HAP-1 (cell line): ENCODE measurements around the gene FAM47A.

ENCODE experiments used
- DNase-seq, 2 experiments: peaks; one replicate each; pipeline ENCODE4 v3.0.0-alpha.2; 2016 to 2020; ENCODE audit warnings: low spot score in 2 of 2
- H3K27me3 ChIP-seq: fragments of 250-450 bp; sonication (Bioruptor Pico); 2 replicates; pipeline ENCODE4 v1.5.1; 2020; ENCODE audit warnings: low read depth, mild to moderate bottlenecking, moderate library complexity
- H3K36me3 ChIP-seq: fragments of 250-450 bp; sonication (Bioruptor Pico); replicated peaks from 2 replicates; pipeline ENCODE4 v1.5.1; 2020; ENCODE audit warnings: mild to moderate bottlenecking
- H3K4me1 ChIP-seq: fragments of 250-450 bp; sonication (Bioruptor Pico); 2 replicates; pipeline ENCODE4 v1.5.1; 2020; ENCODE audit warnings: mild to moderate bottlenecking
- H3K4me3 ChIP-seq: fragments of 250-450 bp; sonication (Bioruptor Pico); 2 replicates; pipeline ENCODE4 v1.5.1; 2020; ENCODE audit warnings: mild to moderate bottlenecking, moderate library complexity
- H3K9me3 ChIP-seq: fragments of 250-450 bp; sonication (Bioruptor Pico); 2 replicates; pipeline ENCODE4 v1.5.1; 2020; ENCODE audit warnings: mild to moderate bottlenecking, moderate library complexity
- in situ Hi-C: fragments of 300-500 bp; cut with MboI; formaldehyde crosslinking; loops from 3 replicates; pipeline ENCODE4 v1.14.3; 2020; ENCODE audit warnings: low sequenced_read_pairs, inconsistent platforms, mixed read lengths

The FAM47A gene

GRCh38 chrX:34132028-34132427 is at the start of gene FAM47A:
TSS of gene FAM47A (minus strand) at chrX:34132314. CDS start at chrX:34132278, 36 bp downstream.
- Histone ChIP-seq H3K27me3 (no peaks in the 10 kb centered on the region), H3K36me3 (no peaks in the 10 kb centered on the region), H3K9me3 (no peaks in the 10 kb centered on the region), H3K4me3 (no peak within 1 kb of the TSS), H3K4me1 (no peaks in the 10 kb centered on the region)
- in situ Hi-C loops = no loop called here
- no peak for DNase-seq

- H3K27me3 ChIP-seq = no peaks in the 10 kb centered on the region
- H3K36me3 ChIP-seq = no peaks in the 10 kb centered on the region
- in situ Hi-C loops = no loop called here
- H3K4me1 ChIP-seq = no peaks in the 10 kb centered on the region
- no peak overlapping the region for H3K4me3 ChIP-seq
- DNase-seq = no peak
- H3K9me3 ChIP-seq = no peaks in the 10 kb centered on the region
Measured at GRCh38 chrX:34147345-34147744, 15.2 kb upstream of the FAM47A start.

GRCh38 chrX:34146906-34147305 is 14.8 kb upstream of the FAM47A start:
- in situ Hi-C loops = no loop called here
- H3K9me3 ChIP-seq = no peaks in the 10 kb centered on the region
- no peak for DNase-seq
- no peaks in the 10 kb centered on the region for H3K4me1 ChIP-seq
- H3K4me3 ChIP-seq = no peak overlapping the region
- H3K27me3 ChIP-seq = no peaks in the 10 kb centered on the region
- H3K36me3 ChIP-seq = no peaks in the 10 kb centered on the region

- H3K4me3 ChIP-seq = no peak overlapping the region
- DNase-seq = no peak
- no peaks in the 10 kb centered on the region for H3K36me3 ChIP-seq
- H3K27me3 ChIP-seq = no peaks in the 10 kb centered on the region
- H3K9me3 ChIP-seq = no peaks in the 10 kb centered on the region
- in situ Hi-C loops = no loop called here
- H3K4me1 ChIP-seq = no peaks in the 10 kb centered on the region
Measured at GRCh38 chrX:34144246-34144645, 12.1 kb upstream of the FAM47A start.

- H3K4me1 ChIP-seq = no peaks in the 10 kb centered on the region
- H3K27me3 ChIP-seq = no peaks in the 10 kb centered on the region
- no peaks in the 10 kb centered on the region for H3K9me3 ChIP-seq
- no peak overlapping the region for H3K4me3 ChIP-seq
- in situ Hi-C loops = no loop called here
- DNase-seq = no peak
- H3K36me3 ChIP-seq = no peaks in the 10 kb centered on the region
Measured at GRCh38 chrX:34140816-34141215, 8.7 kb upstream of the FAM47A start.

GRCh38 chrX:34130980-34131744 is 952 bp downstream of the FAM47A start:
- no peaks in the 10 kb centered on the region for H3K27me3 ChIP-seq

GRCh38 chrX:34130501-34130900 is 1.6 kb downstream of the FAM47A start:
- no peaks in the 10 kb centered on the region for H3K9me3 ChIP-seq
- no peak for DNase-seq
- H3K36me3 ChIP-seq = no peaks in the 10 kb centered on the region
- in situ Hi-C loops = no loop called here
- H3K4me1 ChIP-seq = no peaks in the 10 kb centered on the region
- no peak overlapping the region for H3K4me3 ChIP-seq
- H3K27me3 ChIP-seq = no peaks in the 10 kb centered on the region

More at GRCh38 chrX:34130980-34131744, 952 bp downstream of the FAM47A start:
- in situ Hi-C loops = no loop called here
- no peaks in the 10 kb centered on the region for H3K4me1 ChIP-seq
- DNase-seq = no peak
- no peak overlapping the region for H3K4me3 ChIP-seq
- H3K36me3 ChIP-seq = no peaks in the 10 kb centered on the region
- H3K9me3 ChIP-seq = no peaks in the 10 kb centered on the region

- no peaks in the 10 kb centered on the region for H3K9me3 ChIP-seq
- in situ Hi-C loops = no loop called here
Measured at GRCh38 chrX:34126011-34126410, 6.1 kb downstream of the FAM47A start.

GRCh38 chrX:34119122-34119521 is 13.0 kb downstream of the FAM47A start:
- in situ Hi-C loops = no loop called here
- no peak overlapping the region for H3K4me3 ChIP-seq
- DNase-seq = no peak

More at GRCh38 chrX:34126011-34126410, 6.1 kb downstream of the FAM47A start:
- no peaks in the 10 kb centered on the region for H3K27me3 ChIP-seq
- H3K4me1 ChIP-seq = no peaks in the 10 kb centered on the region
- no peak overlapping the region for H3K4me3 ChIP-seq
- no peak for DNase-seq
- H3K36me3 ChIP-seq = no peaks in the 10 kb centered on the region

GRCh38 chrX:34112459-34112858 is 19.7 kb downstream of the FAM47A start:
- DNase-seq = no peak
- Histone ChIP-seq H3K9me3 (no peaks in the 10 kb centered on the region), H3K27me3 (no peaks in the 10 kb centered on the region), H3K4me1 (peaks cover 4% of the 10 kb centered on the region; the same call in 1 of the 2 replicates), H3K4me3 (no peak overlapping the region), H3K36me3 (no peaks in the 10 kb centered on the region)
- in situ Hi-C loops = no loop called here

More at GRCh38 chrX:34119122-34119521, 13.0 kb downstream of the FAM47A start:
- H3K27me3 ChIP-seq = no peaks in the 10 kb centered on the region
- H3K9me3 ChIP-seq = no peaks in the 10 kb centered on the region
- H3K4me1 ChIP-seq = no peaks in the 10 kb centered on the region
- no peaks in the 10 kb centered on the region for H3K36me3 ChIP-seq
